GM19463 (cell line): Measurements from ENCODE around the gene NLN.
"Not testable (repeated sequence)": the region's sequence is repeated elsewhere in the genome, so short reads cannot be mapped to it uniquely, and the experiment has no call there.

Source experiments
- ATAC-seq: cut with Tn5 transposase; IDR thresholded peaks from one replicate; pipeline ENCODE4 v1.9.1; 2021; ENCODE audit warnings: mild to moderate bottlenecking, moderate library complexity; ENCODE audit not compliant: unreplicated experiment

The NLN gene

DNA sequence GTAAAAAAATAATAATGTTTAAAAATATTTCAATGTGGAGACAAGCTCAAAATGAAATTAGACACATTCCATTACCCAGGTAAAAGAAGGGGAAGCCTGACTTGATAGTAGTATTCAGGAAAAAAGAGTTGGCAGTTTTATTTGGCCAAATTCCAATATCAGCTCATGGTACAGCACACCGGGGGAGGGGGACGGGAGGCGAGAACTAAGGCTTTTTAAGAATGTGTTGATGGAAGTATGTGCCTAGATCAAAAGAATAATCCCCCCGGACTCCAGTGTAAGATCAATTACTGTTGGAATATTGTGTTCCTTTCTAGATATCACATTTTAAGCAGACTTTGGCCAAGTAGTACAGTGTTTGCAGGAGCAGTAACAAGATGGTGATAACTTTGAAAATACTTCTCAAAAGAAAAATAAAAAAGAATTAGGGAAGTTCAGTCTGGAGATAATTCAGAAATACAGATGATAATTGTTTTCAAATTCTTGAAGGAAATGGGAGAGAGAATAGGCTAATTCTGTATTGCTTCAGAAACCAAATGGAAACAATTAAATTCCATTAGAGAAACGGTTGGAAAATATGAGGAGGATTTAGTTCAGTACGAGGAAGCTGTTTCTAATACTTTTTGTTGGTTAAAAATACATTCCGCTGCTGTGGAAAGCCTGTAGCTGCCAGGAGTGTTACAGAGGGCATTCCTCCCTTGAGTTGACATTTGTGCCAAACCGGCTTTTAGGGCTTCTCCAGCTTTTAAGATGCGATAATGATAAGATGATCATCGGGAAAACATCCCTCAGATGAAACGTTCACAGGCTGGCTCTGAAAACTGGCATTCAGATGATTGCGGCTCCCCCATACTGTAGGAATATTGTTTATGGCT, 106.3 kb downstream of the NLN start:
- no peak for ATAC-seq

DNA sequence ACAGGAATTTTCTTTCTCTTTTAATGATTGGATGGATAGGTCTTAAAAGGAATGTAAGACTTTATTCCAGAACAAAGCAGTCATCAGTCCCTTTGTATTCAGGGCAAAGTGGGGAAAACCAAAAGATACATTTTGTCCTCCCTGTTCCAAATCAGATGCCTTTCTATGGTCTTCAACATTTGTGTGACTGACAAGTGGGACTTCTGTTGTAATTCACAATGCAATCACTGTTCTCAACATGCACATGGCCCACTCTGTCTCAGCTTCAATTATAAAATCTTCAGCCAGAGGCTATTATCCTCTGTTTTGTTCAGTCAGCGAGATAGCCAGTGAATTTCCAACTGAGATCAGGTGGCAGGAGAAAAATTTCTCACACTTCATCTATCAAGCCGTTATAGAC, 108.9 kb downstream of the NLN start:
- no peak for ATAC-seq

GRCh38 chr5:65831276-65831675, 109.3 kb downstream of the NLN start:
- no peak for ATAC-seq

- ATAC-seq: no peak
Observed at GRCh38 chr5:65832152-65832551, 110.1 kb downstream of the NLN start.

DNA sequence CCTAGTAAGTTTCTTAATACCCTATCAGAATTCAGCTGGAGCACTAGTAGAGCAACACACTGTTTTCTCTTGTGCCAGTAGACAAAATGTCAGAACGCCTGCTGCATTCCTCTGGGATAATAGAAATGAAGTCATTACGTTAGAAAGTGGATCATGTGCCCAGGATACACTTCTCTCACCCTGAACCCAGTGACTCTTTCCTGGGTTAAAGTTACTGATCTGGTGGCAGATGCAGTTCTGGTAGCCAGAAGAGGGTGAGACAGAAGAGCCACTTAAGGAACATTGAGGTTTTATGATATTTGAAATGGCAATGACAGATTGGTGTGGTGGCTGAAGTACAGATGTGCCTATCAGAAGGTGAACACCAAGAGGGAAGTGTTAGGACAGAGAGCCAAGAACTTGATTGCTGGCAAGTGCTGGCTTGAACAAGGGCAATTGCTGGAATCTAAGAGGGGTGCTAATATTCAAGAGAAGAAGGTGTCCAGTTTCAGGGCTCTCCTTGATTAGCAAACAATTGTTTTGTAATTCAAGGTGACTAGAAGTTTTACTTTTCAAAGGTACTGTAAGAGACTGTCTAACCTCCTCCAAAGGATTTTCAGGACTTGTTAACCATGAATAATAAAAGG, 110.7 kb downstream of the NLN start:
- ATAC-seq: no peak

GRCh38 chr5:65833780-65834179, 111.8 kb downstream of the NLN start:
- no peak for ATAC-seq

DNA sequence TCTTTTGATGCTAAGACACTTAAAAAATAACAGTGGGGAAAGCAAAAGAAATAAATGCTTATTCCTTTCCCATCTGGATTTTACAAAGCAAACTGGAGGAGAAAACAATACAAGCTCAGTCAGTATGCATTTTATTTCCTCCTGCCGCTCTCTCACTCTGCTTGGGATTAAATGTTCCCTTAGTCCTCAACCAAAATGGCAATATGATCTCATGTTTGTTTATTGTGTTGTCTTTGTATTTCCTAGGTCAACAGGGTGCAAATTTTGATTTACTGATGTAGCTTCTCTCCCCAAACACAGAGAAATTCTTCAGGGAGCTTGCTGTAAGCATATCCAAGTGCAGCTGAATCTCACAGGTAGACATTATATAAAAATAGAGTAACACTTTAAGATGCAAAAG, 112.3 kb downstream of the NLN start:
- ATAC-seq: no peak

DNA sequence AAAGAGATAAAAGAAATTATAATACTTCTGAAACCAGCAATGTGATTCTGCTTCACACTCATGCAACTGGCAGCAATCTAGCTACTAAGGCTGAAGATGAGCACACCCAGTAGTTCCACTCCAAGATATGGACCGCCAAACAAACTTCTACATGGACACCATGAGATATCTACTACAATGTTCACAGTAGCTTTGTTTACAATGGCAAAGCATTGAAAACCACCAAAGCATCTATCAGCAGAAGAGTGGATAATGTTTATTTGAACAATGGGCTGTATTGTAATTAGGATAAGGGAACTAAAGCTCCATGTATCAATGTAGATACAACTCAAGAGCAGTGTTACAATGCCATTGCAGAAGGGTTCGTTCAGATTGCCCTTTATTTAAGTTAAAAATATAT, 113.2 kb downstream of the NLN start:
- no peak for ATAC-seq

- no peak for ATAC-seq
Observed at GRCh38 chr5:65837139-65837538, 115.1 kb downstream of the NLN start.

GRCh38 chr5:65839170-65839569, 117.2 kb downstream of the NLN start:
- not testable (repeated sequence) for ATAC-seq

DNA sequence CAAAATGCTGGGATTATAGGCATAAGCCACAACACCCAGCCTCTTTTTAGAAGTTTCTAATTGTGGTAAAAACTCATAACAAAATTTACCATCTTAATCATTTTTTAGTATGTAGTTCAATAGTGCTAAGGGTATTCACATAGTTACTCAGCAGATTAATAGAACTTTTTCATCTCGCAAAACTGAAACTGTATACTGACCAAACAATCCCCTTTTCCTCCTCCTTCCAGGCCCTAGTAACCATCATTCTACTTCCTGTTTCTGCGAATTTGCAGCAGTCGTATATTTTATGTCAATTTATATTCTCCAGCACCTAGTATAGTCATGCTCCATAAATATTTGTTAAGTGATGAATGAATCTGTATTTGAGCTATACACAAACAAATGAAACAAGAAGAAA, 118.1 kb downstream of the NLN start:
- no peak for ATAC-seq

DNA sequence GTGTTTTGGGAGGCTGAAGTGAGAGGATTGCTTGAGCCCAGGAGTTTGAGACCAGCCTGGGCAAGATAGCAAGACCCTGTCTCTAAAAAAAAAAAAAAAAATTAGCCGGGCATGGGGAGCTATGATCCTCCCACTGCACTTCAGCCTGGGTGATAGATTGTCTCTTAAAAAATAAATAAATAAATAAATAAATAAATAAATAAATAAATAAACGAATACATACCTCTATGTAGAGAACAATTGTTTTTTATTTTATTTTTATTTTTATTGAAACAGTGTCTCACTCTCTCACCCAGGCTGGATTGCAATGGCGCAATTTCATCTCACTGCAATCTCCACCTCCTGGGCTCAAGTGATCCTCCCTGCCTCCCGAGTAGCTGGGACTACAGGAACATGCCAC, 122.8 kb downstream of the NLN start:
- not testable (repeated sequence) for ATAC-seq

- no peak for ATAC-seq
Observed at GRCh38 chr5:65846101-65846500, 124.1 kb downstream of the NLN start.

DNA sequence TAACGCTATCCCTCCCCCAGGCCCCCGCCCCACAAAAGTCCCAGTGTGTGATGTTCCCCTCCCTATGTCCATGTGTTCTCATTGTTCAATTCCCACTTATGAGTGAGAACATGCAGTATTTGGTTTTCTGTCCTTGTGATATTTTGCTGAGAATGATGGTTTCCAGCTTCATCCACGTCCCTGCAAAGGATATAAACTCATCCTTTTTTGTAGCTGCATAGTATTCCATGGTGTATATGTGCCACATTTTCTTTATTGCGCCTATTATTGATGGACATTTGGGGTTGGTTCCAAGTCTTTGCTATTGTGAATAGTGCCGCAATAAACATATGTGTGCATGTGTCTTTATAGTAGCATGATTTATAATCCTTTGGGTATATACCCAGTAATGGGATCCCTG, 125.0 kb downstream of the NLN start:
- not testable (repeated sequence) for ATAC-seq

DNA sequence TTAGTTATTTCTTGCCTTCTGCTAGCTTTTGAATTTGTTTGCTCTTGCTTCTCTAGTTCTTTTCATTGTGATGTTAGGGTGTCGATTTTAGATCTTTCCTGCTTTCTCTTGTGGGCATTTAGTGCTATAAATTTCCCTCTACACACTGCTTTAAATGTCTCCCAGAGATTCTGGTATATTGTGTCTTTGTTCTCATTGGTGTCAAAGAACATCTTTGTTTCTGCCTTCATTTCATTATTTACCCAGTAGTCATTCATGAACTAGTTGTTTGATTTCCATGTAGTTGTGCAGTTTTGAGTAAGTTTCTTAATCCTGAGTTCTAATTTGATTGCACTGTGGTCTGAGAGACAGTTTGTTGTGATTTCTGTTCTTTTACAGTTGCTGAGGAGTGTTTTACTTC, 127.9 kb downstream of the NLN start:
- ATAC-seq: not testable (repeated sequence)

DNA sequence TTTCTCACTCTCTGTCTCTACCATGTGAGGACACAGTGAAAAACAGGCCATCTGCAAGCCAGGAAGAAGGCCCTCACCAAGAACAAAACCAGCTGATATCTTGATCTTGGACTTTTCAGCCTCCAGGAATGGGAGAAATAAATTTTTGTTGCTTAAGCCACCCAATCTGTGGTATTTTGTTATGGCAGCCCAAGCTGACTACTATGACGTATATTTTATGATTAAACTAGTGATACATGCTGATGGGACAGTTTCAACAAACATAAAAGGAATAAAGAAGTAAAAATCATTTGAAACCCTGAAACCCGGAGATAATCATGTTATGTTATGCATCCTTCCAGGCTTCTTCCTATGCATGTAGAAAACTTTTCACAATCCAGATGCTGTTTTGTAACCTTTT, 132.9 kb downstream of the NLN start:
- no peak for ATAC-seq

GRCh38 chr5:65855766-65856315, 133.8 kb downstream of the NLN start:
- ATAC-seq: no peak

DNA sequence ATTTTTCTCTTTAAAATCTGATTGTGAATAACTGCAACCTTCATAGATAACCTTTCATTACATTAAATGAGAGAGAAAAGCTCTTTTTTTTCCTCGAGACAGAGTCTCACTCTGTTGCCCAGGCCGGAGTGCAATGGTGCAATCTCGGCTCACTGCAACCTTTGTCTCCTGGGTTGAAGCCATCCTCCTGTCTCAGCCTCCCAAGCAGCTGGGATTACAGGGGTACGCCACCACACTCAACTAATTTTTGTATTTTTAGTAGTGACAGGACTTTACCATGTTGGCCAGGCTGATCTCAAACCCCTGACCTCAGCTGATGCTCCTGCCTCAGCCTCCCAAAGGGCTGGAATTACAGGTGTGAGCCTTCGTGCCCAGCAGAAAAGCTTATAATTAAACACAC, 134.5 kb downstream of the NLN start:
- no peak for ATAC-seq

- ATAC-seq: no peak
Observed at GRCh38 chr5:65858316-65858715, 136.3 kb downstream of the NLN start.

DNA sequence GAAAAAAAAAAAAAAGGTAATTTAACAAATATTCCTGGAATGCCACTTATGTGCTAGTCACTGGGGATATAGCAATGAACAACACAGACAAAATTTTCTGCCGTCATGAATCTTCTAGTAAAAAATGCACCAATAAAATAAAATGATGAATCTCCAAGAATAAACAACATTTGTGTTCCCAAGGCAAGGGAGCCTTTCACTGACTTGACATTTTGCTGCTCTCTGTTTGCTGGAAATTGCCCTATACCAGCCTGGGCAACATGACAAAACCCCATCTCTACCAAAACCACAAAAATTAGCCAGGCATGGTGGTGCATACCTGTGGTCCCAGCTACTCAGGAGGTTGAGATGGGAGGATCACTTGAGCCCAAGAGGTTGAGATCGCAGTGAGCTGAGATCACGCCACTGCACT, 139.8 kb downstream of the NLN start:
- ATAC-seq: no peak

DNA sequence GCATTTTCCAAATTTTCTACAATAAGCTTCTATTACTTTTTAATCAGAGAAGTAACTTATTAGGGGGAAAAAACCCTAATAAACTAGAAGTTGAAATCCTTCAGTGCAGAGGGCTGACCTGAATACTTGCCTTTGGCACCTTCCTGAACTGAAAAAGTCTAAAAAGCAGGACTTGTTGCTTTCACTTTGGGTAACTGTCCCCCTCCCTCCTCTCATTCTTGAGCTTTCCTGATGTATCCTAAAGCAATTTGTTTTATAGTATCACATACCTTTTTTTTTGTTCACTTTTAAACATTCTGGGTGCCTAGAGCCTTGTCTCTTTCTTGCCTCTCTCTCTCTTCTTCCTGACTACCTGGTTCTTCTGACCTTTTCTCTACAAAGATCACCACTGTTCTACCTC, 140.4 kb downstream of the NLN start:
- no peak for ATAC-seq

- no peak for ATAC-seq
Observed at GRCh38 chr5:65863747-65864146, 141.7 kb downstream of the NLN start.
